Measurements from ENCODE around the gene HTRA3.

Gene HTRA3

DNA sequence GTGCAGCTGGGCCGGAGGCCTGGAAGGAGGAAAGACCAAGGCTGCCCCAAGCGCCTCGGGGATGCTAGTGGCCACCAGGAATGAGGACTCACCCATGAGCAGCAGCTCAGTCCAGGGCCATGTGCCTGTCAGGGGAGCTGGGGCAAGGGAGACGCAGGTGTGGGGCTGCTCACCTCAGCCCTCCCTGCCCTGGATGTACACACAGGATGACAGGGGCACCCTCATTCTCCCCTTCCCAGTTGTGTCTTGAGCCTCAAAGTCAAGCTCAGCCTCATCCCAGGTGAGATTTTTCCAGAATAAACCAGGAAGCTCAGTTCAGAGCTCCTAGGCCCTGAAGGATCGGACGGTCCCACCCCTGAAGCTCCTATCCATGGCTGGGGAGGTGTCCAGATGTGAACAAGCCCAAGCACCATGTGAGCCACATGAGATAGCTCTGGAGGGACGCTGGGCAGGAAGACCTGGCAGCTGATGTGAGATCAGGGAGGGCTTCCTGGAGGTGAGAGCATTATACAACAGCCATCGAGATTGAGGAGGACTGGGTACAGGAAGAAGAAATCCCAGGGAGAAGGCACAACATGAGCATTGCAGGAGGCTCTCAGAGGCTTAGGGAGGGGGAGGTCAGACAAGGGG lies 23.0 kb downstream of the HTRA3 start:
- DNase-seq (ENCODE audit: low read depth in 3 of 3), result no peak

DNA sequence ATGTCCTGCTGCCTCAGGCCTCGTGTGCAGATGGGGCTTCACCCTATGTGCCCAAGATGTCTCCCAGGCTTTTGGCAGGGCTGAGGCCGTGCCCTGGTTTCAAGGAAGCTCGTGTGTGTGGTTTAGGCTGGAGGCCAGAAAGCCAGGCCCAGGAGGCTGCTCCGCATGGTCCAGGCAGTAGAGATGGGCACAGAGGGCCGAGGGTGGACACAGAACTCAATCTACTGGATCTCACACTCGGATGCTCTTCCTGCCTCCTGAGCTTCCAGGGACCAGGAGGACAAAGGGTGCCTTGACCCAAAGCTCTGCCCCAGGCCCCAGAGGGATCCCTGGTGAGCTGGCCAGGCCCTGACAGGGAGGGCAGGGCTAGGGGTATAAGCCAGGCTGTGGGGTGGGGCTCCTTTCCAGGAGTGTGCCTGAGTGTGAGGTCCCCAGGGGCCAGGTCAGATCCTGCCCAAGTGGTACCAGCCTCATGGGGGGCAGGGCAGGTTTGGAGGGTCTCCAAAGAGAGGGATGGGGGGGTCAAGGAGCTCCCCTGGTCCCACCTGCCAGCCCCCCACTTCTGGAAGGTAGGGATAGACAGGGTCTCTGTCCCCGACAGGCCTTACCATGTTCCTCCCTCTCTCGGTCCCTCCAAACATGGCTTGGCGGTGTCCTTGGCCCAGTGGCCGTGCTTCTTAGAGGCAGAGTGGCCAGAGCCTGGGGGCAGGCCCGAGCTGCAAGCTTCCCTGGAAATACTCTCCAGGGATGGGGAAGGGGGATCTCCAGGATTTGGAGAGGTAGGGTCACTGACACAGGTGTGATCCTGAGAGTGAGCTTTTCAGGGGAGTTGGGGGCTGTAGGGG lies 23.8 kb downstream of the HTRA3 start:
- DNase-seq (ENCODE audit: low read depth in 3 of 3), result no peak

DNA sequence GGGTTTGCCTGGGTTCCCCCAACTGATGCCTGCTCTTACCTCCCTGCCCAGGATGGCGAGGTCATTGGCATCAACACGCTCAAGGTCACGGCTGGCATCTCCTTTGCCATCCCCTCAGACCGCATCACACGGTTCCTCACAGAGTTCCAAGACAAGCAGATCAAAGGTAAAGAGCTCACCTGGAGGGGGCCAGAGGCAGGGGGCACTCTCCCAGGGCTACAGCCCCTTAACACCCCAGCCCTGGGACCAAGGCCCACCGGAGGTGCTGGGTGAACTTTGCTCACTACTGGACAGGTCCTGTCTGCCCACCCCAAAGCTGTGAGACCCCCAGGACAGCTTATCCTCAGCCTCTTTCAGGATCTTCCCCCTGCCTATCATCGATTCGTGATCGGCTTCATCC lies 24.5 kb downstream of the HTRA3 start:
- no peak for DNase-seq (ENCODE audit: low read depth in 3 of 3)

DNA sequence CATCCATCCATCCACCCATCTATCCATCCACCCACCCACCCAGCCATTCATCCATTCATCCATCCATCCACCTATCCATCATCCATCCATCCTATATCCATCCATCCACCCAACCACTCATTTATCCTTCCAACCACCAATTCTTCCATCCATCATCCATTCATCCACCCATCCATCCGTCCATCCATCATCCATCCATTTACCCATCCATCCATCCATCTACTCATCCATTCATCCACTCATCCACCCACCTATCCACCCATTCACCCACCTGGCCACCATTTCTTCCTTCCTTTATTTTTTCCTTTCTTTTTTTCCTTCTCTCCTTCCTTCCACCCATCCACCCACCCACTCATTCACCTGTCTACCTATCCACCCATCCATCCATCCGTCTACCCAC lies 25.2 kb downstream of the HTRA3 start:
- DNase-seq (ENCODE audit: low read depth in 3 of 3), result no peak

- DNase-seq (ENCODE audit: low read depth in 3 of 3), result no peak
These were observed 25.9 kb downstream of the HTRA3 start for GRCh38 chr4:8295471-8295870.

DNA sequence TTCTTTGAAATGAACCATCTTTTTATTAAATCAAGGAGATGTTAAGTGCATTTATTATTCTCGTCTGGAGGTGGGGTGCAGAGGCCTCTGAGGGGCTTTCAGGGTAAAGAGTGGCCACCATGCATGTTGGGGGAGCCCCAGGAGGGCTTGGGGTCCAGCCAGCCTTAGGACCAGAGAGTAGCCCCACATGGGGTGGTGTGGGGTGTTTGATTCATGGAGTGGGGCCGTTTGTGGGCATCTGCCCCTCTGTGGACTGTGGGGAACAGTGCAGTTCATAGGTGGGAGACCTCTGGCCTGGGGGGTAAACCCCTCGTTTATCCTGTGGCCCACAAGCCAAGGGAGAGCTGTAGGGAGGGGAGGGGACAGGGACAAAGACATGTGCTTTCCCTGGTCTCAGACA lies 26.9 kb downstream of the HTRA3 start:
- DNase-seq (ENCODE audit: low read depth in 3 of 3), result no peak

GRCh38 chr4:8297141-8297601 lies 27.6 kb downstream of the HTRA3 start:
- no peak for DNase-seq (ENCODE audit: low read depth in 3 of 3)

DNA sequence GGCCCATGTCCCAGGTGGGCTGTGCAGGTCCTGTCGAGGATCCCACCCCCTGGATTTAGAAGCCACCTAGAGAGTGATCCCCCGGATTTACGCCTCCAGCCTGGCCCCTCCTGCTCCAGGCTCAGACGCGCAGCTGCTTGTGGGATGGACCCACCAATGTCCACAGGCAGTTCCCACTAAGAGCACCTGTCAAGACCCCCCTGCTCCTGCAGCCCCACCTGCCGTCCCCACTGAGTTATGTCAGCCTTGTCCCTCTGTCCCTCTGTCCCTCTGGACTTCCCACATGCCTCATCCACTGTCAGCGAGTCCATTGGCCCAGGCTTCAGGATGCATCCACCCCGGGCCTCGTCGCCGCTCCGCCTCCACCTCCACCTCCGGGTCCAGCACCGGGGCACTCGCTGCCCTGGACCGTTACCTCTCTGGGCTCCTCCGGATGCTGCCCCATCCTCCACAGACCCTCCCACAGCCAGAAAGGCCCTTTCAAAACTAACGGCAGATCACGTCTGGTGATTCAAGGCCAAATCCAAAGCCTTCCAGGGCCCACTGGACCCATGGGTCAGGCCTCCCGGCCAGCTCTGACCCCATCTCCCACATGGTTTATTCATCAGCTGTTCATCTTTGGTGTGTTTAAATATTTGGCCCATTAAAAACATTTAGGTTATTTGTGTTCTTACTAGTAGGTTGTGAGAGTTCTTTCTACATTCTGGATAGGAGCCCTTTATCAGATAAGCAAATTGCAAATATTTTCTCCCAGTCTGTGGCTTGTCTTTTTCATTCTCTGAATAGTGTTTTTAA lies 28.3 kb downstream of the HTRA3 start:
- DNase-seq (ENCODE audit: low read depth in 3 of 3), result no peak

DNA sequence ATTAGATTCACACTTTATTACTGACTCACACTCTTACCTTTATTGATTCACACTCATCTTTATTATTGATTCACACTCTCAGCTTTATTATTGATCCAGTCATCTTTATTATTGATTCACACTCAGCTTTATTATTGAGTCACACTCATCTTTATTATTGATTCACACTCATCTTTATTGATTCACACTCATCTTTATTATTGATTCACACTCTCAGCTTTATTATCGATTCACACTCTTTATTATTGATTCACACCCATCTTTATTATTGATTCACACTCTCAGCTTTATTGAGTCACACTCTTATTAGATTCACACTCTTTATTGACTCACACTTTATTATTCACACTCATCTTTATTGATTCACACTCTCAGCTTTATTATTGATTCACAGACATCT lies 31.3 kb downstream of the HTRA3 start:
- DNase-seq (ENCODE audit: low read depth in 3 of 3), result no peak

DNA sequence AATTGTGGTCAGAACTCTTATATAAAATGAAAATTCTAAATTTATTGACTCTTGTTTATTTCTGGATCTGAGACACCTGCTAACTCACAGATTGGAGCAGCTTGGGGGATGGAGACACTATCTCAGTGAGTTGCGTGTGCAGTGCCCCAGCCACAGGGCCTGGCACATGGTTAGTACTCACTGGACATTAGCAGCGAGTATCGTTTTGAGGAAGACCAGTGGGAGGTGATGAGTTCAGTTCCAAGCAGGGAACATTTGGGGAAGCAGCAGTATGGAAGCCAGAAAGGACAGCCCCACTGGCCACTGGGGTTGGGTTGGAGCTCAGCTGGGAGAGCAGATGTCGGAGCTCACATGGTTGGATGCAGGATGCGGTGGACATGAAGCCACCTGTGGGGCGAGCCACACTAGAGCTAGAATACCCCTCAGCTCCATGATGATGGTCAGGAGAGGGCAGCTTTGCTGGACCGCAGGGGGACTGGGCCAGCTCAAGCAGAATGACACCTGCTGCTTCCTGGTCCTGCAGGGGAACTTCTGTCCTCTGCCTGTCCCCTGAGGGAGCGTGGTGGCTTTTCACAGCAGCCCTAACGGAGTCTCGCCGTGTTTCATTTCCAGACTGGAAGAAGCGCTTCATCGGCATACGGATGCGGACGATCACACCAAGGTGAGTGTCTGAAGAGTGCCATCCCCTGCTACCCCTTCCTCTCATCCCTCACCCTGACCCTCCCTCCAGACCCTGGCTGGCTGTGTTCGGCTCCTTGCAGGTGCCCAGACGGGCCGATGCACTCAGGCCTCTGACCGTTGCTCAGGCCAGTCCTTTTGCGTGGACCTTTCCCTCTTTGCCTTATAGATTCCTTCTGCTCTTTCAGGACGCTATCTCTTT lies 32.5 kb downstream of the HTRA3 start:
- no peak for DNase-seq (ENCODE audit: low read depth in 3 of 3)

- no peak for DNase-seq (ENCODE audit: low read depth in 3 of 3)
These were observed 33.5 kb downstream of the HTRA3 start for GRCh38 chr4:8303081-8303480.

DNA sequence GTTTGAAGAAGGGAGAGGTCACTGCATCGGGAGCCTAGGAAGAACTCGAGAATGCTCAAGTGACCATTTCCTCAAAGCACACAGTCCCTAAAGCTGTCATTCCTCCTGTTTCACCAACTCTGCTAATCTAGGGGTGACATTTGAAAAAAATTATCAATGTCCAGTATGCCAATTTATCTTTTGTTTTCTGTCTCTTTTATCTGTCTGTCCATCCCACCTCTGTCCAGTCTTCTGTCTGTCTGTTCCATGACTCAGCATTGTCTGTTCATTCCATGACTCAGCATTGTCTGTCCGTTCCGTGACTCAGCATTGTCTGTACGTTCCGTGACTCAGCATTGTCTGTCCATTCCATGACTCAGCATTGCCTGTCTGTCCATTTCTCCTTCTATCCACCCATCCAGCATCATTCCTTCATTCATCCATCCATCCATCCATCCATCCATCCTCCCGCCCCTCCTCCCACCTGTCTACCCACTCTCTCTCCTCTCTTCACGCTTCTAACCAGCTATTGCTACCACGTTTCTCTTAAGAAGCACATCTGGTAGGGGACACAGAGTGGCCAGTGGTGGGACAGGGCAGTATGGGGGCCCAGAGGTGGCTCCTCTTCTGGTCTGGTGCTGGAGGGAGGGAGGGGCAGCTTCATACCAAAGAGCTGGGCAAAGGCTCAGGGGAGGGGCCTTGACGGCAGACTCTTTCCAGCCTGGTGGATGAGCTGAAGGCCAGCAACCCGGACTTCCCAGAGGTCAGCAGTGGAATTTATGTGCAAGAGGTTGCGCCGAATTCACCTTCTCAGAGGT lies 34.1 kb downstream of the HTRA3 start:
- DNase-seq (ENCODE audit: low read depth in 3 of 3), result no peak

GRCh38 chr4:8304827-8305695 lies 35.5 kb downstream of the HTRA3 start:
- no peak for DNase-seq (ENCODE audit: low read depth in 3 of 3)

- no peak for DNase-seq (ENCODE audit: low read depth in 3 of 3)
These were observed 36.4 kb downstream of the HTRA3 start for GRCh38 chr4:8305851-8306471.

DNA sequence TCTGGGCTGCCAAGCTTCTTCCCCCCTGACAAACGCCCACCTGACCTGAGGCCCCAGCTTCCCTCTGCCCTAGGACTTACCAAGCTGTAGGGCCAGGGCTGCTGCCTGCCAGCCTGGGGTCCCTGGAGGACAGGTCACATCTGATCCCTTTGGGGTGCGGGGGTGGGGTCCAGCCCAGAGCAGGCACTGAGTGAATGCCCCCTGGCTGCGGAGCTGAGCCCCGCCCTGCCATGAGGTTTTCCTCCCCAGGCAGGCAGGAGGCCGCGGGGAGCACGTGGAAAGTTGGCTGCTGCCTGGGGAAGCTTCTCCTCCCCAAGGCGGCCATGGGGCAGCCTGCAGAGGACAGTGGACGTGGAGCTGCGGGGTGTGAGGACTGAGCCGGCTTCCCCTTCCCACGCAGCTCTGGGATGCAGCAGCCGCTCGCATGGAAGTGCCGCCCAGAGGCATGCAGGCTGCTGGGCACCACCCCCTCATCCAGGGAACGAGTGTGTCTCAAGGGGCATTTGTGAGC lies 37.0 kb downstream of the HTRA3 start:
- no peak for DNase-seq (ENCODE audit: low read depth in 3 of 3)

DNA sequence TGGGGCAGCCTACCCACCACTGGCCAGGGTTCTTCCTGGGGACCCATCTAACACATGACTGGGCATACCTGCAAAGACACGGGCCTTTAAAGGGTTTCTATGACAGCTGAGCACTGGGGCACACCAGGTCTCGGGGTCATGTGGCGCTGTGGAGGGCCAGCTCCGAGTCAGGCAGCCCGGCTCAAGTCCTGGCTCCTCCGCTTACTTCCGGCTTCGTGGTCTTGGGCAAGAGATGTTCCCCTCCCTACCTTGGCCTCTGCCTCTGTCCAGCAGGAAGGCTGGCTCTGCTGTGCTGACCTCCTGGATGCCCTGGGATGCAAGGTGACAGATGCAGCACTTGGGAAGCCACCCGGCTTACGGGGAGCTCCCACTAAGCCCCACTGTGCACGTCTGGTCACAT lies 37.6 kb downstream of the HTRA3 start:
- DNase-seq (ENCODE audit: low read depth in 3 of 3), result no peak

- DNase-seq (ENCODE audit: low read depth in 3 of 3), result no peak
These were observed 38.2 kb downstream of the HTRA3 start for GRCh38 chr4:8307714-8308113.

GRCh38 chr4:8308144-8308543 lies 38.6 kb downstream of the HTRA3 start:
- no peak for DNase-seq (ENCODE audit: low read depth in 3 of 3)

All from stimulated activated CD4-positive, alpha-beta T cell treated with anti-CD3 and anti-CD28 coated beads, TNF-alpha, amount 100 ng/mL, for 48 hours (primary cell).